H1 (cell line): ENCODE results near the gene ZNF629. TPM values are rescaled to one million over a fixed set of nuclear protein-coding genes. Genes with fewer than 3 reads are reported as not detected.
A peak's percentile ranks its signal among the peaks of the same experiment; 100 is the strongest.

Source experiments
- CTCF ChIA-PET: fragments of 300-600 bp; sonication (Branson Sonifier 250); formaldehyde crosslinking; loops from one replicate; lab custom pipeline; 2021; ENCODE audit not compliant: partially characterized antibody; lab: Charles Lee
- POLR2A ChIA-PET: fragments of 300-600 bp; sonication (Branson Sonifier 250); formaldehyde crosslinking; loops from one replicate; lab custom pipeline; 2021; ENCODE audit warnings: inconsistent platforms; ENCODE audit not compliant: partially characterized antibody; lab: Charles Lee
- DNase-seq, 2 experiments: peaks; one replicate each; pipeline versions ENCODE4 v3.0.0 to v3.0.0-alpha.2; 2010 to 2022; ENCODE audit warnings: low spot score in 2 of 2, low read depth in 1 of 2, mixed read lengths in 1 of 2
- FAIRE-seq: peaks from 2 replicates; lab custom pipeline; 2011; peaks lifted over from hg19 to GRCh38; lab: Jason Lieb, UNC
- H2AFZ ChIP-seq: 2 replicates; pipeline ENCODE4 v1.8.1; 2012; ENCODE audit warnings: low read length, inconsistent platforms
- H2AK5ac ChIP-seq: 2 replicates; pipeline ENCODE4 v1.6.1; 2013; ENCODE audit warnings: low read depth, low read length
- H2BK120ac ChIP-seq: replicated peaks from 2 replicates; pipeline ENCODE3; 2013; ENCODE audit warnings: low read depth, low read length, inconsistent platforms
- H2BK12ac ChIP-seq: 2 replicates; pipeline ENCODE4 v1.6.1; 2013; ENCODE audit warnings: low read depth, low read length
- H2BK15ac ChIP-seq: 2 replicates; pipeline ENCODE4 v1.6.1; 2013; ENCODE audit warnings: low read length
- H2BK20ac ChIP-seq: 2 replicates; pipeline ENCODE4 v1.6.1; 2013; ENCODE audit warnings: low read length
- H2BK5ac ChIP-seq: 2 replicates; pipeline ENCODE4 v1.6.1; 2013; ENCODE audit warnings: low read depth, low read length
- H3K14ac ChIP-seq: 2 replicates; pipeline ENCODE4 v1.6.1; 2013; ENCODE audit warnings: inconsistent platforms; ENCODE audit not compliant: insufficient read length
- H3K18ac ChIP-seq: 2 replicates; pipeline ENCODE4 v1.6.1; 2013; ENCODE audit warnings: low read length; ENCODE audit errors: extremely low read depth
- H3K23ac ChIP-seq: 2 replicates; pipeline ENCODE4 v1.6.1; 2013; ENCODE audit warnings: inconsistent platforms; ENCODE audit not compliant: insufficient read length
- H3K23me2 ChIP-seq: 2 replicates; pipeline ENCODE4 v1.6.1; 2013; ENCODE audit warnings: low read depth, low read length
- H3K27ac ChIP-seq: 2 replicates; pipeline ENCODE4 v1.6.1; 2011; ENCODE audit warnings: low read depth, low read length, inconsistent platforms
- H3K27me3 ChIP-seq, 4 experiments: replicated peaks in 1 of 4; 1 replicate in 1 of 4; 2 replicates in 3 of 4; pipeline versions ENCODE4 v1.6.1 to v1.8.1; 2011 to 2013; ENCODE audit warnings: low read length in 3 of 4, mild to moderate bottlenecking in 3 of 4, inconsistent platforms in 2 of 4, mixed read lengths in 2 of 4, moderate library complexity in 1 of 4; ENCODE audit not compliant: control insufficient read depth in 3 of 4, insufficient read depth in 3 of 4; ENCODE audit errors: extremely low read depth in 1 of 4
- H3K36me3 ChIP-seq, 4 experiments: 2 replicates each; pipeline versions ENCODE4 v1.6.1 to v1.8.1; 2011 to 2013; ENCODE audit warnings: mild to moderate bottlenecking in 4 of 4, low read length in 3 of 4, moderate library complexity in 2 of 4, control low read depth in 1 of 4, inconsistent platforms in 1 of 4; ENCODE audit not compliant: insufficient read depth in 4 of 4, control insufficient read depth in 2 of 4
- H3K4ac ChIP-seq: replicated peaks from 2 replicates; pipeline ENCODE3; 2013; ENCODE audit warnings: low read length, low read depth, mixed read lengths, inconsistent platforms; ENCODE audit not compliant: insufficient read length
- H3K4me1 ChIP-seq, 4 experiments: replicated peaks in 1 of 4; 1 replicate in 1 of 4; 2 replicates in 3 of 4; pipeline versions ENCODE4 v1.6.1 to v1.8.1; 2011 to 2013; ENCODE audit warnings: low read length in 3 of 4, inconsistent platforms in 2 of 4, mixed read lengths in 1 of 4; ENCODE audit not compliant: insufficient read depth in 4 of 4, control insufficient read depth in 3 of 4
- H3K4me2 ChIP-seq, 2 experiments: 2 replicates each; pipeline versions ENCODE4 v1.6.1 to v1.8.1; 2011 to 2013; ENCODE audit warnings: low read depth in 2 of 2, low read length in 2 of 2, control low read depth in 1 of 2, inconsistent platforms in 1 of 2, mild to moderate bottlenecking in 1 of 2; ENCODE audit not compliant: insufficient read depth in 1 of 2
- H3K4me3 ChIP-seq, 4 experiments: fragments of 200-600, 300-600 bp in 1 of 4; sonication (generic), shearing (Covaris generic), sonication (Bioruptor Twin) in 1 of 4; 2 replicates each; pipeline versions ENCODE4 v1.5.1 to v1.8.1; 2011 to 2016; ENCODE audit warnings: low read length in 4 of 4, low read depth in 3 of 4, control low read depth in 2 of 4, inconsistent platforms in 2 of 4, mild to moderate bottlenecking in 2 of 4, mixed read lengths in 1 of 4, moderate library complexity in 1 of 4; ENCODE audit not compliant: insufficient read depth in 2 of 4; ENCODE audit errors: extremely low read depth in 1 of 4
- H3K56ac ChIP-seq: replicated peaks from 2 replicates; pipeline ENCODE3; 2013; ENCODE audit warnings: low read depth, mild to moderate bottlenecking, mixed read lengths, low read length, inconsistent platforms; ENCODE audit not compliant: insufficient read length
- H3K79me1 ChIP-seq: 2 replicates; pipeline ENCODE4 v1.6.1; 2013; ENCODE audit warnings: low read depth, low read length, control low read depth
- H3K79me2 ChIP-seq, 2 experiments: 2 replicates each; pipeline versions ENCODE4 v1.6.1 to v1.8.1; 2012 to 2013; ENCODE audit warnings: low read length in 2 of 2, mild to moderate bottlenecking in 2 of 2, inconsistent platforms in 1 of 2; ENCODE audit not compliant: insufficient read depth in 2 of 2, control insufficient read depth in 1 of 2
- H3K9ac ChIP-seq, 4 experiments: replicated peaks in 1 of 4; 1 replicate in 1 of 4; 2 replicates in 3 of 4; pipeline versions ENCODE4 v1.6.1 to v1.8.1; 2011 to 2013; ENCODE audit warnings: low read depth in 3 of 4, low read length in 3 of 4, control low read depth in 2 of 4, mild to moderate bottlenecking in 2 of 4, moderate library complexity in 2 of 4, inconsistent platforms in 1 of 4; ENCODE audit errors: extremely low read depth in 1 of 4
- H3K9me3 ChIP-seq, 2 experiments: 2 replicates each; pipeline versions ENCODE4 v1.6.1 to v1.8.1; 2012 to 2013; ENCODE audit warnings: mild to moderate bottlenecking in 2 of 2, moderate library complexity in 2 of 2, control low read depth in 1 of 2, inconsistent platforms in 1 of 2, low read depth in 1 of 2, low read length in 1 of 2, mixed read lengths in 1 of 2; ENCODE audit not compliant: insufficient read depth in 2 of 2
- H4K20me1 ChIP-seq, 2 experiments: replicated peaks in 1 of 2; 2 replicates each; pipeline versions ENCODE3 to v1.8.1; 2011 to 2013; ENCODE audit warnings: inconsistent platforms in 2 of 2, low read length in 2 of 2, mild to moderate bottlenecking in 1 of 2; ENCODE audit not compliant: insufficient read depth in 2 of 2, control insufficient read depth in 1 of 2
- H4K5ac ChIP-seq: 2 replicates; pipeline ENCODE4 v1.6.1; 2013; ENCODE audit warnings: low read length, low read depth, mixed read lengths, inconsistent platforms; ENCODE audit not compliant: insufficient read length
- H4K8ac ChIP-seq: 2 replicates; pipeline ENCODE4 v1.8.0; 2013; ENCODE audit warnings: mild to moderate bottlenecking, moderate library complexity, low read length, inconsistent platforms; ENCODE audit not compliant: insufficient read depth; ENCODE audit errors: extremely low read depth
- H4K91ac ChIP-seq: replicated peaks from 2 replicates; pipeline ENCODE3; 2013; ENCODE audit warnings: low read length, mixed read lengths, inconsistent platforms; ENCODE audit not compliant: insufficient read length
- CREB1 ChIP-seq: IDR thresholded peaks from 2 replicates; pipeline ENCODE4 v1.6.1; 2012; ENCODE audit warnings: inconsistent platforms
- KDM4A ChIP-seq: IDR thresholded peaks from one replicate; pipeline ENCODE4 v1.7.1; 2012; ENCODE audit warnings: low read depth, mild to moderate bottlenecking, moderate library complexity, low read length, inconsistent platforms; ENCODE audit not compliant: severe bottlenecking
- PHF8 ChIP-seq: fragments of 200-600 bp; sonication (generic); conservative IDR thresholded peaks from 2 replicates; pipeline ENCODE4 v1.7.1; 2012; ENCODE audit warnings: low read depth, mild to moderate bottlenecking, inconsistent platforms, low read length, moderate library complexity
- POLR2AphosphoS5 ChIP-seq: IDR thresholded peaks from 2 replicates; pipeline ENCODE4 v1.6.1; 2011; ENCODE audit warnings: low read depth, low read length
- SIRT6 ChIP-seq: IDR thresholded peaks from one replicate; pipeline ENCODE4 v1.7.1; 2012; ENCODE audit warnings: low read length, inconsistent platforms
- TAF1 ChIP-seq: IDR thresholded peaks from 2 replicates; pipeline ENCODE4 v1.6.1; 2011; ENCODE audit warnings: mild to moderate bottlenecking, low read depth, low read length
- TAF7 ChIP-seq: optimal IDR thresholded peaks from 2 replicates; pipeline ENCODE3; 2011; ENCODE audit warnings: low read depth, mild to moderate bottlenecking, inconsistent platforms, low read length, moderate library complexity, borderline replicate concordance
- TBP ChIP-seq: IDR thresholded peaks from 2 replicates; pipeline ENCODE4 v1.6.1; 2011; ENCODE audit warnings: low read depth, low read length, improper control_type of control experiment
- TEAD4 ChIP-seq: IDR thresholded peaks from 2 replicates; pipeline ENCODE4 v1.6.1; 2012; ENCODE audit warnings: low read depth, low read length, inconsistent platforms, mixed read lengths
- WGBS, 2 experiments: shearing (Covaris generic) in 1 of 2; methylation state at CpG; one replicate each; pipeline versions ENCODE4 v1.1.6 to v1.1.7; 2013 to 2015; ENCODE audit warnings: low lambda C conversion rate in 2 of 2, mixed read lengths in 2 of 2, inconsistent platforms in 1 of 2, low coverage in 1 of 2, missing lambda C conversion rate in 1 of 2; ENCODE audit not compliant: insufficient replicate concordance in 2 of 2, insufficient coverage in 1 of 2, insufficient read length in 1 of 2; ENCODE audit errors: extremely low coverage in 1 of 2, missing lambda C conversion rate in 1 of 2; 5-methylcytosine and 5-hydroxymethylcytosine counted together
- polyA plus RNA-seq, 7 experiments: library from polyadenylated mRNA; depleted of rRNA in 3 of 7; stranded (reverse) in 5 of 7; unstranded in 2 of 7; fragments of >200 nt in 5 of 7; fragments of 200-250 nt in 2 of 7; gene quantifications; 1 replicate in 5 of 7; 2 replicates in 1 of 7; 4 replicates in 1 of 7; pipeline versions ENCODE4 v1.2.1 to v1.2.3, GENCODE V29; 2011 to 2013; ENCODE audit warnings: missing spikeins in 2 of 7, mixed read lengths in 2 of 7
- total RNA-seq: library from RNA; stranded (reverse); fragmentation: NEBNext Ultra II Directional; extraction: Animal tissue kit (Norgen Biotek cat#: 25700); gene quantifications from 2 replicates; pipeline ENCODE4 v1.2.1, GENCODE V29; 2021
- TF ChIP-seq, protein P1 (sequence below): IDR thresholded peaks from 2 replicates; pipeline ENCODE4 v1.6.1; 2012; ENCODE audit warnings: low read length, inconsistent platforms
- TF ChIP-seq, protein P2 (sequence below): IDR thresholded peaks from 2 replicates; pipeline ENCODE4 v1.6.1; 2012; ENCODE audit warnings: inconsistent platforms

ZNF629 gene
- total and polyA plus RNA-seq, 2 of the 8 experiments (the other 6 are each of a cell fraction or from before 2014, with no cell fraction given): 11.0 to 19.5 TPM

DNA sequence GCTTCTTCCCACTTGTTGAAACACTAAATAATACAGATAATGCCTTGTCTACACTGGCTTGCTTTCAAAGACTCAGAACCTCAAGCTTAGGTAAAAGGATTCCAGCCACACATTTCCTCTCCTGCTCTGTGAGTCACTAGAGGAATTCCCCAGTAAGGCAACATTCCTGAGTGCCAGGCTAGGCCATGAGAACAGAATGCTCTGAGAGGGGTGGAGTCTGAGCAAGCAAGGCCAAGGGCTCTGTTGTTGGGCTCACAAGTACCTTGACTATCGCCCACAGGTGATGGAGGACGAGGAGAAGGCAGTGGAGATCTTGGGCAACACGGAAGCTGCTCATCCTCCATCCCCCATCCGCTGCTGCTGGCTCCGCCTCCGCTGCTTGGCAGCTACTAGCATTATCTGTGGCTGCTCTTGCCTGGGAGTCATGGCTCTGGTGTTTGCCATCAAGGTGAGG is 45.5 kb downstream of the ZNF629 start:
- H4K5ac ChIP-seq: no peak overlapping the region
- peaks cover 0 to 7% (median 2%) of the 10 kb centered on the region in 4 experiments; a peak in 5 of 7 replicates for H3K4me1 ChIP-seq
- H3K18ac ChIP-seq: no peak overlapping the region
- no peak overlapping the region for H3K4me2 ChIP-seq
- no peak overlapping the region for H3K56ac ChIP-seq
- no peak overlapping the region for H2AFZ ChIP-seq
- H2BK5ac ChIP-seq: no peak overlapping the region
- H2BK120ac ChIP-seq: no peak overlapping the region
- FAIRE-seq (no peak), DNase-seq (no peak)
- TF ChIP-seq, protein P1, sequence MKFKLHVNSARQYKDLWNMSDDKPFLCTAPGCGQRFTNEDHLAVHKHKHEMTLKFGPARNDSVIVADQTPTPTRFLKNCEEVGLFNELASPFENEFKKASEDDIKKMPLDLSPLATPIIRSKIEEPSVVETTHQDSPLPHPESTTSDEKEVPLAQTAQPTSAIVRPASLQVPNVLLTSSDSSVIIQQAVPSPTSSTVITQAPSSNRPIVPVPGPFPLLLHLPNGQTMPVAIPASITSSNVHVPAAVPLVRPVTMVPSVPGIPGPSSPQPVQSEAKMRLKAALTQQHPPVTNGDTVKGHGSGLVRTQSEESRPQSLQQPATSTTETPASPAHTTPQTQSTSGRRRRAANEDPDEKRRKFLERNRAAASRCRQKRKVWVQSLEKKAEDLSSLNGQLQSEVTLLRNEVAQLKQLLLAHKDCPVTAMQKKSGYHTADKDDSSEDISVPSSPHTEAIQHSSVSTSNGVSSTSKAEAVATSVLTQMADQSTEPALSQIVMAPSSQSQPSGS: no peak
- peak; percentile 34; the same call in 1 of the 2 replicates for TF ChIP-seq TEAD4
- TF ChIP-seq PHF8: no peak
- no peak for TF ChIP-seq CREB1
- TF ChIP-seq TBP: no peak
- no peak for TF ChIP-seq SIRT6
- peak; percentile 53; the same call in 1 of the 2 replicates for TF ChIP-seq POLR2AphosphoS5
- no peak for TF ChIP-seq KDM4A
- TF ChIP-seq, protein P2, sequence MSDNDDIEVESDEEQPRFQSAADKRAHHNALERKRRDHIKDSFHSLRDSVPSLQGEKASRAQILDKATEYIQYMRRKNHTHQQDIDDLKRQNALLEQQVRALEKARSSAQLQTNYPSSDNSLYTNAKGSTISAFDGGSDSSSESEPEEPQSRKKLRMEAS: no peak
- TF ChIP-seq TAF7: no peak
- TF ChIP-seq TAF1: 0 out of 2 replicates have a peak, but pooled peaks have one; percentile 31
- H3K4ac ChIP-seq: no peak overlapping the region
- no peak overlapping the region for H2AK5ac ChIP-seq
- ChIA-PET CTCF (no interaction called here), POLR2A (interaction anchor here (1.0 to 2.5 kb wide), 5 partner anchors 9 to 33 kb away, joined by 3 to 9 read pairs (median 4); no protein-coding TSS in a partner anchor)
- no peaks in the 10 kb centered on the region; a peak in 1 of 7 replicates for H3K27me3 ChIP-seq
- H2BK15ac ChIP-seq: no peak overlapping the region
- H2BK20ac ChIP-seq: no peak overlapping the region
- 92% methylated on average over 6 of the region's 6 CpGs; no CpG with 5 or more reads in 1 of the 2 experiments for WGBS, 2 experiments
- no peak overlapping the region for H2BK12ac ChIP-seq
- H4K20me1 ChIP-seq: peaks cover 2 to 6% of the 10 kb centered on the region in 2 experiments
- H3K36me3 ChIP-seq: peaks cover 5 to 37% (median 23%) of the 10 kb centered on the region in 4 experiments
- no peak overlapping the region for H3K27ac ChIP-seq
- no peaks in the 10 kb centered on the region for H3K79me1 ChIP-seq
- no peak overlapping the region for H3K9ac ChIP-seq
- H3K9me3 ChIP-seq: no peaks in the 10 kb centered on the region
- H4K8ac ChIP-seq: no peak overlapping the region
- H3K14ac ChIP-seq: no peak overlapping the region
- H4K91ac ChIP-seq: no peak overlapping the region
- no peak overlapping the region for H3K23ac ChIP-seq
- H3K23me2 ChIP-seq: no peaks in the 10 kb centered on the region; the same call in 1 of the 2 replicates
- no peak overlapping the region; a peak in 1 of 8 replicates for H3K4me3 ChIP-seq
- no peaks in the 10 kb centered on the region for H3K79me2 ChIP-seq
